Mesendoderm (in vitro differentiated cells): Measurements from ENCODE around the gene SMARCA2.

ENCODE experiments used
- DNase-seq: peaks from one replicate; pipeline ENCODE4 v3.0.0; 2013
- H2AK5ac ChIP-seq: 2 replicates; pipeline ENCODE4 v1.6.1; 2013; ENCODE audit warnings: low read length, inconsistent platforms
- H2BK120ac ChIP-seq: 2 replicates; pipeline ENCODE4 v1.6.1; 2013; ENCODE audit warnings: low read depth, mild to moderate bottlenecking, low read length, moderate library complexity, mixed read lengths
- H2BK15ac ChIP-seq: replicated peaks from 2 replicates; pipeline ENCODE4 v1.6.1; 2013; ENCODE audit warnings: low read depth, mild to moderate bottlenecking, moderate library complexity
- H2BK5ac ChIP-seq: 2 replicates; pipeline ENCODE4 v1.6.1; 2013; ENCODE audit warnings: low read length, inconsistent platforms
- H3K18ac ChIP-seq: 2 replicates; pipeline ENCODE4 v1.6.1; 2013; ENCODE audit warnings: mild to moderate bottlenecking, low read length, mixed read lengths
- H3K23ac ChIP-seq: one replicate; pipeline ENCODE4 v1.6.1; 2013; ENCODE audit warnings: low read length
- H3K27ac ChIP-seq: 2 replicates; pipeline ENCODE4 v1.5.1; 2013; ENCODE audit warnings: low read depth, mild to moderate bottlenecking, inconsistent platforms, low read length, moderate library complexity
- H3K27me3 ChIP-seq: 2 replicates; pipeline ENCODE4 v1.6.1; 2013; ENCODE audit warnings: low read length, control low read depth, mild to moderate bottlenecking, inconsistent platforms; ENCODE audit not compliant: insufficient read depth, poor library complexity
- H3K36me3 ChIP-seq: 2 replicates; pipeline ENCODE4 v1.6.1; 2013; ENCODE audit warnings: low read length, inconsistent platforms; ENCODE audit not compliant: control insufficient read depth, insufficient read depth
- H3K4ac ChIP-seq: one replicate; pipeline ENCODE4 v1.6.1; 2013; ENCODE audit warnings: low read depth, mild to moderate bottlenecking, low read length, moderate library complexity
- H3K4me1 ChIP-seq: 2 replicates; pipeline ENCODE4 v1.6.1; 2013; ENCODE audit warnings: low read depth, low read length, inconsistent platforms; ENCODE audit not compliant: control insufficient read depth
- H3K4me2 ChIP-seq: 2 replicates; pipeline ENCODE4 v1.6.1; 2013; ENCODE audit warnings: low read length
- H3K4me3 ChIP-seq: 2 replicates; pipeline ENCODE4 v1.5.1; 2013; ENCODE audit warnings: mild to moderate bottlenecking, low read length
- H3K56ac ChIP-seq: one replicate; pipeline ENCODE4 v1.6.1; 2013; ENCODE audit warnings: low read length
- H3K79me1 ChIP-seq: 2 replicates; pipeline ENCODE4 v1.6.1; 2013; ENCODE audit warnings: low read length, inconsistent platforms
- H3K79me2 ChIP-seq: 2 replicates; pipeline ENCODE4 v1.6.1; 2013; ENCODE audit warnings: mild to moderate bottlenecking, low read length; ENCODE audit not compliant: control insufficient read depth, insufficient read depth
- H3K9ac ChIP-seq: 2 replicates; pipeline ENCODE4 v1.6.1; 2013; ENCODE audit warnings: low read length, inconsistent platforms
- H4K5ac ChIP-seq: one replicate; pipeline ENCODE4 v1.6.1; 2013; ENCODE audit warnings: low read length
- H4K8ac ChIP-seq: one replicate; pipeline ENCODE4 v1.6.1; 2013; ENCODE audit warnings: low read depth, mild to moderate bottlenecking, control low read depth, low read length, moderate library complexity
- WGBS: extraction: QIAGEN DNeasy Blood & Tissue Kit; methylation state at CpG from one replicate; pipeline ENCODE4 v1.1.7; 2013; ENCODE audit warnings: low lambda C conversion rate, missing lambda C conversion rate; ENCODE audit not compliant: insufficient coverage; ENCODE audit errors: extremely low coverage; 5-methylcytosine and 5-hydroxymethylcytosine counted together

The SMARCA2 gene

GRCh38 chr9:2055203-2055658 lies 40.1 kb downstream of the SMARCA2 start:
- H4K8ac ChIP-seq: no peak overlapping the region
- no peak overlapping the region for H3K4ac ChIP-seq
- H3K4me1 ChIP-seq: no peaks in the 10 kb centered on the region
- H3K79me1 ChIP-seq: no peaks in the 10 kb centered on the region
- no peak overlapping the region for H2AK5ac ChIP-seq
- no peak overlapping the region for H2BK15ac ChIP-seq
- H3K18ac ChIP-seq: no peak overlapping the region
- H3K23ac ChIP-seq: no peak overlapping the region
- H3K36me3 ChIP-seq: no peaks in the 10 kb centered on the region
- H3K27ac ChIP-seq: no peak overlapping the region
- no peak overlapping the region for H3K56ac ChIP-seq
- H3K79me2 ChIP-seq: no peaks in the 10 kb centered on the region
- no peak overlapping the region for H3K9ac ChIP-seq
- WGBS: no CpG with 5 or more reads among the region's 6 CpGs
- H2BK5ac ChIP-seq: no peak overlapping the region
- no peak for DNase-seq
- H4K5ac ChIP-seq: no peak overlapping the region
- H3K4me3 ChIP-seq: no peak overlapping the region
- no peak overlapping the region for H3K4me2 ChIP-seq
- no peaks in the 10 kb centered on the region for H3K27me3 ChIP-seq
- no peak overlapping the region for H2BK120ac ChIP-seq

DNA sequence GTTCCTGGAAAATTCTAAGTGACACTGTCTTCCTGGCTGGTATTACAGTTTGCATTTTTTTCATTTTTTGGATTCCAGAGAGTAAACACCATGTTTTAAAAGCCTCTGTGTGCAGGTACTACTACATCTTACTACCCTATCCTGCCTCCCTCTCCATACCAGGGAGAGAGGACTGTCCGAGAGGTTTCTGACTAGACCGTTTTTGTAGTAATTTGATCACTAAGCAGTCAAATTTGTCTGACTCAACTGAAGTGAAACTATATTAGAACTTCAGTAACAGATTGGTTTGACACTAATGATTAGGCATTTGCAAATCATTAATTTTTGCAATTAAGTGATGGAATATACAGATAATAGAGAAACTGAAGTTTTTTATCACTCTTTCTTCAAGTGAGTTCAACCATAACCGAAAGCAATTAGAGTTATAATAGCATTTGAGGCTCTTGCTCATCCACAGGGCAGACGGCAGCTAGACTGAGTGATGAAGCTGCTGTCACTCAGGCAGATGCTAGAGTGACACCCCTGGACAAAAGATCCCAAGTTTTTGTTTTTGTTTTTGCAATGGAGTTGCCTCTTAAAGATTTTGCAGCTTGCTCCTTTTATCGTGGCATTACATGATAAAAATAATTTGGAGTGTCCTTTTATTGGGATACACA lies 44.3 kb downstream of the SMARCA2 start:
- Histone ChIP-seq H3K27ac (no peak overlapping the region), H3K18ac (no peak overlapping the region), H3K9ac (no peak overlapping the region), H3K23ac (no peak overlapping the region), H3K56ac (no peak overlapping the region), H2BK120ac (no peak overlapping the region), H3K4ac (no peak overlapping the region), H3K4me3 (no peak overlapping the region), H3K27me3 (no peaks in the 10 kb centered on the region), H3K4me2 (no peak overlapping the region), H2BK5ac (no peak overlapping the region), H3K36me3 (no peaks in the 10 kb centered on the region), H2BK15ac (no peak overlapping the region), H3K4me1 (no peaks in the 10 kb centered on the region), H2AK5ac (no peak overlapping the region), H3K79me1 (no peaks in the 10 kb centered on the region), H4K8ac (no peak overlapping the region), H3K79me2 (no peaks in the 10 kb centered on the region), H4K5ac (no peak overlapping the region)
- DNase-seq: peak; percentile 16
- WGBS: no CpG with 5 or more reads among the region's 5 CpGs

DNA sequence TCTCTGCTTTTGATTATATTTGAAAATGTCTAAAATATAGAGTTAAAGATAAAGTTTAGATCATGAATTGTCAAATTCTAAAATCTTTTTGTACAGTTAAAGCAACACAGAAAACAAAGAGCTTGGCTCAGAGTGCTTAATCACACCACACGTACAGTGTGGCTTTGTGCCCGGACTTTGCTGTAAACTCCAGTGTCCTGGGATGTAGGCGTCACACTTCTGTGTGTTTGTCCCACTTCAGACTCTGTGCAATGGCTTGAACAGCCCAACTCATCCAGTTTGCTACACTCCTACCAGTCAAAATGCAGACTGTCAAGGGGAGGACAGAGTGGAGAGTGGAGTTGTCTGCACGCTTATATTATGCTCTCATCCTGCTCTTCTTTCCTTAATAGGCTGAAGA lies 45.3 kb downstream of the SMARCA2 start:
- no peak overlapping the region for H2BK120ac ChIP-seq
- no peak for DNase-seq
- no peak overlapping the region for H3K56ac ChIP-seq
- H3K27ac ChIP-seq: no peak overlapping the region
- no peak overlapping the region for H3K4me3 ChIP-seq
- H3K4me2 ChIP-seq: no peak overlapping the region
- H3K79me2 ChIP-seq: no peaks in the 10 kb centered on the region
- H4K5ac ChIP-seq: no peak overlapping the region
- no peak overlapping the region for H3K23ac ChIP-seq
- no peak overlapping the region for H2BK15ac ChIP-seq
- H3K9ac ChIP-seq: no peak overlapping the region
- no peak overlapping the region for H4K8ac ChIP-seq
- no peak overlapping the region for H2AK5ac ChIP-seq
- H3K79me1 ChIP-seq: no peaks in the 10 kb centered on the region
- H2BK5ac ChIP-seq: no peak overlapping the region
- no peaks in the 10 kb centered on the region for H3K36me3 ChIP-seq
- no peak overlapping the region for H3K18ac ChIP-seq
- no peak overlapping the region for H3K4ac ChIP-seq
- no CpG with 5 or more reads among the region's 4 CpGs for WGBS
- H3K27me3 ChIP-seq: no peaks in the 10 kb centered on the region
- H3K4me1 ChIP-seq: no peaks in the 10 kb centered on the region

DNA sequence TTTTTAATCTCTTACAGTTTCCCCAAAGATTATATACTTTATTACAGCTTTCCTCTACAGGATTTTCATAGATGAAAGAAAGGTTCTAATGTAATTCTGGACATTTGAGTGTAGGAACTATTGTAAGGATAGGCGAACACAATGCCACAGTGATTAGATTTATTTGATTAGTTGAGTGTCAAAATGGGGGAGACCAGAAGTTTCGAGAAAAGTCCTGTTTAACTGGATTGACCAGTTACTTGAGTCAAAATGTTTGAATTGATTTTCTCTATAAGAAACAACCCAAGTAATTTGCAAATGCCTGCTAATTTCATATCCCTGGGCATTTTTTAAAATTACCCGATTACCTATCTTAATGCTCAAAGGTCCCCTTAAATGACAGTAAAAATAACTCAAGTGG lies 50.6 kb downstream of the SMARCA2 start:
- Histone ChIP-seq H3K4me2 (no peak overlapping the region), H3K4me1 (no peaks in the 10 kb centered on the region), H3K79me1 (no peaks in the 10 kb centered on the region), H3K79me2 (no peaks in the 10 kb centered on the region), H3K56ac (no peak overlapping the region), H3K18ac (no peak overlapping the region), H3K9ac (no peak overlapping the region), H4K5ac (no peak overlapping the region), H2AK5ac (no peak overlapping the region), H3K27me3 (no peaks in the 10 kb centered on the region), H4K8ac (no peak overlapping the region), H2BK120ac (no peak overlapping the region), H2BK15ac (no peak overlapping the region), H2BK5ac (no peak overlapping the region), H3K36me3 (no peaks in the 10 kb centered on the region), H3K4me3 (no peak overlapping the region), H3K4ac (no peak overlapping the region), H3K27ac (no peak overlapping the region), H3K23ac (no peak overlapping the region)
- no peak for DNase-seq
- no CpG with 5 or more reads among the region's 3 CpGs for WGBS

GRCh38 chr9:2066312-2067273 lies 51.4 kb downstream of the SMARCA2 start:
- no CpG with 5 or more reads among the region's 8 CpGs for WGBS
- Histone ChIP-seq H3K18ac (no peak overlapping the region), H3K27ac (no peak overlapping the region), H2AK5ac (no peak overlapping the region), H3K4me1 (no peaks in the 10 kb centered on the region), H3K4me3 (no peak overlapping the region), H3K36me3 (no peaks in the 10 kb centered on the region), H4K5ac (no peak overlapping the region), H3K56ac (no peak overlapping the region), H2BK15ac (no peak overlapping the region), H3K4ac (no peak overlapping the region), H3K4me2 (no peak overlapping the region), H2BK5ac (no peak overlapping the region), H3K27me3 (no peaks in the 10 kb centered on the region), H2BK120ac (no peak overlapping the region), H4K8ac (no peak overlapping the region), H3K9ac (no peak overlapping the region), H3K79me2 (no peaks in the 10 kb centered on the region), H3K79me1 (no peaks in the 10 kb centered on the region), H3K23ac (no peak overlapping the region)
- peak; percentile 87 for DNase-seq
